ENCODE measurements around the gene CDKN2B.

GRCh38 chr9:22055090-22055489 is 46.0 kb upstream of the CDKN2B start:
- no peak for TF ChIP-seq RXRA (IDR thresholded peaks at IDR 0.05)
- no peak for TF ChIP-seq CTCF (IDR thresholded peaks at IDR 0.05; ENCODE audit: low read depth, low read length, missing input control)

Data from liver (tissue), 3 donors.